Stomach (tissue), 9 donors: ENCODE results near the gene PAQR5. TPM values are rescaled to one million over a fixed set of nuclear protein-coding genes. Genes with fewer than 3 reads are reported as not detected.

Experiments
- DNase-seq, 2 donors: peaks; one replicate each; pipeline versions ENCODE4 v3.0.0 to v3.0.0-alpha.2; 2013 to 2019
- H3K27ac ChIP-seq, 5 donors: fragments of 200-600 bp in 4 of 5; sonication (generic) in 4 of 5; one replicate each; pipeline ENCODE4 v1.5.1; 2013 to 2019; ENCODE audit warnings: mild to moderate bottlenecking in 1 of 5, moderate library complexity in 1 of 5
- H3K27me3 ChIP-seq, 3 donors: fragments of 200-600 bp; sonication (generic); one replicate each; pipeline ENCODE4 v1.5.1; 2017 to 2019; ENCODE audit warnings: mixed run types in 1 of 3
- H3K36me3 ChIP-seq, 4 donors: fragments of 200-600 bp; sonication (generic); 1 replicate in 3 of 4; 2 replicates in 1 of 4; pipeline ENCODE4 v1.5.1; 2016 to 2019
- H3K4me1 ChIP-seq, 4 donors: fragments of 200-600 bp; sonication (generic); one replicate each; pipeline ENCODE4 v1.5.1; 2016 to 2019
- H3K4me3 ChIP-seq, 4 donors: fragments of 200-600 bp; sonication (generic) in 3 of 4; one replicate each; pipeline ENCODE4 v1.5.1; 2016 to 2019; ENCODE audit warnings: mild to moderate bottlenecking in 1 of 4
- H3K9me3 ChIP-seq, 4 donors: fragments of 200-600 bp; sonication (generic); one replicate each; pipeline ENCODE4 v1.5.1; 2016 to 2019
- CTCF ChIP-seq, 7 experiments: fragments of 450-650 bp in 4 of 7; fragments of 200-600 bp in 3 of 7; sonication (generic) in 3 of 7; IDR thresholded peaks; one replicate each; pipeline ENCODE4 v1.5.1; 2016 to 2019; ENCODE audit warnings: antibody characterized with exemption in 7 of 7, control low read depth in 2 of 7, mild to moderate bottlenecking in 1 of 7
- EP300 ChIP-seq: sonication (generic); formaldehyde crosslinking; IDR thresholded peaks from one replicate; pipeline ENCODE4 v1.6.1; 2017; ENCODE audit warnings: antibody characterized with exemption
- POLR2A ChIP-seq, 4 donors: fragments of 450-650 bp; IDR thresholded peaks; one replicate each; pipeline ENCODE4 v1.6.1; 2016; ENCODE audit warnings: antibody characterized with exemption in 4 of 4, control low read depth in 2 of 4, mild to moderate bottlenecking in 1 of 4, moderate library complexity in 1 of 4
- POLR2AphosphoS5 ChIP-seq, 3 donors: sonication (generic); formaldehyde crosslinking; IDR thresholded peaks; one replicate each; pipeline ENCODE4 v1.6.1; 2016; ENCODE audit warnings: antibody characterized with exemption in 3 of 3
- WGBS, 5 donors: extraction: QIAGEN DNeasy Blood & Tissue Kit in 3 of 5; methylation state at CpG; one replicate each; pipeline versions ENCODE4 v1.1.5 to v1.1.7; 2013 to 2018; 5-methylcytosine and 5-hydroxymethylcytosine counted together
- intact Hi-C: fragments of 100-400 bp; cut with DNase I; formaldehyde crosslinking; loops from one replicate; pipeline ENCODE4 v1.15.1; 2023; ENCODE audit warnings: low total_unique reads
- polyA plus RNA-seq, 3 donors: library from polyadenylated mRNA; stranded (reverse); fragments of 200-250 nt; gene quantifications; one replicate each; pipeline ENCODE4 v1.2.3, GENCODE V29; 2013
- total RNA-seq, 5 donors: library from RNA; depleted of rRNA; stranded (reverse); fragments of >200 nt; gene quantifications; one replicate each; pipeline versions ENCODE4 v1.1.0 to v1.2.3, GENCODE V29; 2014 to 2016
- donor health status: healthy with polysubstance abuse.
- donor health status: Bipolar disorder and iron deficiency.
- donor health status: healthy.

The PAQR5 gene
- total and polyA plus RNA-seq, 8 donors, result 3.6 to 37.9 (median 7.5) TPM; not detected in 1

GRCh38 chr15:69275933-69276560 lies 22.7 kb upstream of the PAQR5 start:
- H3K27me3 ChIP-seq, result peaks cover 0 to 7% (median 0%) of the 10 kb centered on the region in 3 donors
- WGBS, 5 donors, result 55 to 62% (median 61%) methylated on average over 9 of the region's 9 CpGs
- no peak for TF ChIP-seq CTCF (IDR thresholded peaks at IDR 0.05)
- no peak for TF ChIP-seq POLR2AphosphoS5 (IDR thresholded peaks at IDR 0.05)
- no peak for TF ChIP-seq POLR2A (IDR thresholded peaks at IDR 0.05)
- no peak for TF ChIP-seq EP300
- H3K27ac ChIP-seq, result no peak overlapping the region
- no peaks in the 10 kb centered on the region for H3K4me1 ChIP-seq
- DNase-seq, result no peak
- H3K4me3 ChIP-seq, result no peak overlapping the region
- intact Hi-C loops, result loop anchor here (10.0 kb wide), 1 partner anchor 119 kb away; no protein-coding TSS in a partner anchor
- no peaks in the 10 kb centered on the region for H3K9me3 ChIP-seq
- no peaks in the 10 kb centered on the region for H3K36me3 ChIP-seq

DNA sequence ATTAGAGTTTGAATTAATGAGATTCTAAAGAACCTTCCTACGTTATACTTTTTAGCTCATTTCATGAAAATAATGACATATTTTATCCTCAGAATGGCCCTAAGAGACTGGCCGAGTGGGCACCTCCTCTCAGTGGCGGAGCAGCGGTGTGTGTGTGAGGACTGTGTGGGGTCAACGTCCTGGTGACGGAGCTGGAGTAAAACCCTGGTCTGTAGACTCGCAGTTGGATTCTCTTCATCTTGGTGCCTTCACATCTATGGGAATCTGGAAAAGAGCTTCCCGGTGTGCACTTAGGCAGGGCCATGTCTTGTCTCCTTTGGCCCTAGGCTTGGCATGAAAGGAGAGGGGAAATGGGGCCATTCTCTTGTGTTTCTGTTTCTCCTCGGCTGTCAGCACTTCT lies 21.4 kb upstream of the PAQR5 start:
- intact Hi-C loops, result loop anchor here (10.0 kb wide), 1 partner anchor 117 kb away; no protein-coding TSS in a partner anchor
- Histone ChIP-seq H3K27ac (no peak overlapping the region), H3K9me3 (no peaks in the 10 kb centered on the region), H3K4me3 (no peak overlapping the region), H3K36me3 (no peaks in the 10 kb centered on the region), H3K4me1 (no peaks in the 10 kb centered on the region), H3K27me3 (peaks cover 0 to 7% (median 0%) of the 10 kb centered on the region in 3 donors)
- DNase-seq, result no peak
- TF ChIP-seq CTCF (IDR thresholded peaks at IDR 0.05), result no peak
- TF ChIP-seq POLR2AphosphoS5 (IDR thresholded peaks at IDR 0.05), result no peak
- TF ChIP-seq EP300, result no peak
- WGBS, 5 donors, result 81 to 89% (median 86%) methylated on average over 9 of the region's 9 CpGs

GRCh38 chr15:69279636-69280035 lies 19.1 kb upstream of the PAQR5 start:
- intact Hi-C loops, result loop anchor here (10.0 kb wide), 1 partner anchor 115 kb away; no protein-coding TSS in a partner anchor
- no peaks in the 10 kb centered on the region for H3K36me3 ChIP-seq
- no peak for DNase-seq
- peaks cover 0 to 7% (median 0%) of the 10 kb centered on the region in 3 donors for H3K27me3 ChIP-seq
- H3K27ac ChIP-seq, result no peak overlapping the region
- TF ChIP-seq EP300, result no peak
- TF ChIP-seq POLR2A (IDR thresholded peaks at IDR 0.05), result no peak
- no peak for TF ChIP-seq POLR2AphosphoS5 (IDR thresholded peaks at IDR 0.05)
- no peak for TF ChIP-seq CTCF (IDR thresholded peaks at IDR 0.05)
- WGBS, 5 donors, result 86 to 92% (median 91%) methylated on average over 7 of the region's 7 CpGs
- H3K4me3 ChIP-seq, result no peak overlapping the region
- no peaks in the 10 kb centered on the region for H3K9me3 ChIP-seq
- no peaks in the 10 kb centered on the region for H3K4me1 ChIP-seq

DNA sequence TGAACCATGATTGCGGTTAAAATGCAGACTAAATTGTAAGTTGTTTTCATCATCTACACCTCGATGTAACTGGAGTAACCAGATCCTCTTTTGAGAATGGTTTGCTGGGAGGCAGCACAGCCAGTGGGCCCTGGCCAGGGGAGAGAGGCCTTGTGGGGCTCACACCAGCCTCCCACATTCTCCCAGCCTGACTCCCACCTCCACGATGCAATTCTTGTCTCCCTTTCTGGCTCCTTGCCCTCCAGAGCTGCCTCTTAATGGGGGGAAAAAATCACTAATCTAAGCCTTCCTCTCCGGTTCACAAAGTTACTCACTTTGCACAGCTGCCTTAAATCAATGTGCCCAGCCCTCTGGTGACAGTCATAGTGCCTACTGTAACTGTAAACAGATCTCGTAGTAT lies 17.9 kb upstream of the PAQR5 start:
- Histone ChIP-seq H3K27ac (no peak overlapping the region), H3K4me1 (no peaks in the 10 kb centered on the region), H3K4me3 (no peak overlapping the region), H3K9me3 (no peaks in the 10 kb centered on the region), H3K27me3 (peaks cover 0 to 7% (median 0%) of the 10 kb centered on the region in 3 donors), H3K36me3 (no peaks in the 10 kb centered on the region)
- WGBS, 5 donors, result 66 to 75% (median 70%) methylated on average over 5 of the region's 5 CpGs
- intact Hi-C loops, result no loop called here
- TF ChIP-seq POLR2A (IDR thresholded peaks at IDR 0.05) (no peak), CTCF (IDR thresholded peaks at IDR 0.05) (no peak), EP300 (no peak), POLR2AphosphoS5 (IDR thresholded peaks at IDR 0.05) (no peak)
- DNase-seq, result no peak
